HEK293T (cell line): ENCODE data around the gene ELAC2.

ENCODE experiments used
- ARNT ChIP-seq: fragments of 450-650 bp; IDR thresholded peaks from 2 replicates; pipeline ENCODE4 v1.6.1; 2017; ENCODE audit warnings: mild to moderate bottlenecking
- BHLHE40 ChIP-seq: fragments of 450-650 bp; IDR thresholded peaks from 2 replicates; pipeline ENCODE4 v1.6.1; 2016; ENCODE audit warnings: mild to moderate bottlenecking, moderate library complexity, borderline replicate concordance
- ELF4 ChIP-seq: fragments of 450-650 bp; IDR thresholded peaks from 2 replicates; pipeline ENCODE4 v1.6.1; 2017; ENCODE audit warnings: antibody characterized with exemption
- FOXA1 ChIP-seq: fragments of 450-650 bp; IDR thresholded peaks from 2 replicates; pipeline ENCODE4 v1.6.1; 2016; ENCODE audit warnings: mild to moderate bottlenecking
- FOXK2 ChIP-seq: fragments of 450-650 bp; IDR thresholded peaks from 2 replicates; pipeline ENCODE4 v1.6.1; 2016; ENCODE audit warnings: mild to moderate bottlenecking
- FOXM1 ChIP-seq: fragments of 450-650 bp; IDR thresholded peaks from 2 replicates; pipeline ENCODE4 v1.6.1; 2017; ENCODE audit warnings: mild to moderate bottlenecking, borderline replicate concordance
- HDGF ChIP-seq: fragments of 450-650 bp; IDR thresholded peaks from 2 replicates; pipeline ENCODE4 v1.6.1; 2017; ENCODE audit warnings: antibody characterized with exemption, borderline replicate concordance
- LEF1 ChIP-seq: fragments of 450-650 bp; IDR thresholded peaks from 2 replicates; pipeline ENCODE4 v1.6.1; 2017; ENCODE audit warnings: mild to moderate bottlenecking, borderline replicate concordance
- NFRKB ChIP-seq: fragments of 450-650 bp; IDR thresholded peaks from 2 replicates; pipeline ENCODE4 v1.6.1; 2016; ENCODE audit warnings: mild to moderate bottlenecking, moderate library complexity
- SP1 ChIP-seq: fragments of 450-650 bp; IDR thresholded peaks from 2 replicates; pipeline ENCODE4 v1.6.1; 2017
- SUZ12 ChIP-seq: fragments of 450-650 bp; IDR thresholded peaks from 2 replicates; pipeline ENCODE4 v1.6.1; 2016; ENCODE audit warnings: mild to moderate bottlenecking
- TARDBP ChIP-seq: fragments of 450-650 bp; IDR thresholded peaks from 2 replicates; pipeline ENCODE4 v1.6.1; 2016
- ZNF384 ChIP-seq: fragments of 450-650 bp; IDR thresholded peaks from 2 replicates; pipeline ENCODE4 v1.6.1; 2016

- no peak for TF ChIP-seq FOXM1
- peak; percentile 86 for TF ChIP-seq ELF4
- TF ChIP-seq FOXK2: no peak
- TF ChIP-seq FOXA1: no peak
- TF ChIP-seq BHLHE40: no peak
- no peak for TF ChIP-seq ZNF384
- no peak for TF ChIP-seq SUZ12
- no peak for TF ChIP-seq SP1
- TF ChIP-seq NFRKB: no peak
- TF ChIP-seq TARDBP: no peak
- no peak for TF ChIP-seq ARNT
- TF ChIP-seq HDGF: no peak
- no peak for TF ChIP-seq LEF1
Measured at GRCh38 chr17:13017655-13018459, at the start of gene ELAC2.
